Epidermal melanocyte (primary cell): ENCODE data around the gene ATP2C2.
"Not testable (repeated sequence)": the region's sequence is repeated elsewhere in the genome, so short reads cannot be mapped to it uniquely, and the experiment has no call there.

Experiments used
- DNase-seq: peaks from one replicate; pipeline ENCODE4 v3.0.0; 2011; ENCODE audit warnings: low spot score; ENCODE audit not compliant: insufficient read length

The ATP2C2 gene

DNA sequence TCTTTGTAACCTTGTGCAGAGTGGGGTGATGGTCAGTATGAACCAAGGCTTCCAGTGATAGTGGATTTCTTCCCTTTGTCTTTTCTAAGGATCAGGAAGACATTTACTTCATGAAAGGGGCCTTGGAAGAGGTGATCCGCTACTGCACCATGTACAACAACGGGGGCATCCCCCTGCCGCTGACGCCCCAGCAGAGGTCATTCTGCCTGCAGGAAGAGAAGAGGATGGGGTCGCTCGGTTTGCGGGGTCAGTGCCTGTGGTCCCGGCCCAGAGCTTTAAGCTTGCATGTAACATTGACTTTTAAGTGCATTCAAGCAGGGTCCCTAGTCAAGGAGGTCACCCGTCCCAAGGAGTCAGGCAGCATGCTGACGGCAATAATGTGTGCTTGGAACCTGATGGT, 80.1 kb downstream of the ATP2C2 start:
- no peak for DNase-seq

DNA sequence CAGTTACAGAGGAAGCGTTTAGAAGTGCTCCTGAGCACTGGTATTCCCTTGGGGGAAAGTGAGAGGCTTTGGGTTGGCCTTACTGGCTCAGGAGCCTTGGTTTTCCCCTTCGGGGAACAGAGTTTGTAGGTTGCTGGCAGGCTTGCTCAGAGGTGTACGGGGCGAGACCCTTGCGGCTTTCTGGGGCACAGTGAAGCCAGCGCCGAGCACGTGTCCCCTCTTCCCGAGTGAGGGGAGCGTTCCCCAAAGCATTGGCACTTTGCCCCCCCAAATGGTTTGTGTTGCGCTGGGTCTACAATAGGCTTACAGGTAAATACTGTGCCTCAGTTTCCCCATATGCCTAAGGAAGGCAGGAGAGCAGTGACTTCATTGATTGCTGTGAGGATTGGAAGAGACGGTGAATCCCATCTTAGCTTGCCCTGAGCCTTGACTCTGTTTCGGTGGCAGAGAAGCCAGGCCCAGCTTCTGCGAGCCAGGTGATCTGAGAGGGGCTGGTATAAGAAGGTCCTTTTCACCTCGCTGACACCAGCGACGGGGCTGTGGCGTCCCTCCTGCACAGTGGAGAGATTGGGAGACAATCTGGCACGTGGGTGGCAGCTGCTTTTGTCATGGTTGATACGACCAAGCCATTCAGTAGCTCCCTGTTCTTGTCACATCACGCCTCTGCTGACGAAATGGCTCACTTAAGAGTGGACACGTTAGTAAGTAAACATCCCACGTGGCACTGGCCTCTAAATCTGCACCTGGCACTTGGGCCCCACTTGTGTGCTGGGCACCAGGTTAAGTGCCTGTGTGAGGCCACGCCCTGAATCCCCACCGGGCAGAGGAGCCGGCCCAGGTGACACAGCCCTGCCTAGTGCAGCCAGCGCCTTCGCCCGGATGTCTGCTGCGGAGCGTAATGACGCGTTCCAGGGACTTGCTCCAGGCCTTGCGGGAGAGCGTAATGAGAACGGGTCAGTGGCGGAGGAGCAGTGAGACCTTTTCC, 81.1 kb downstream of the ATP2C2 start:
- DNase-seq: no peak

DNA sequence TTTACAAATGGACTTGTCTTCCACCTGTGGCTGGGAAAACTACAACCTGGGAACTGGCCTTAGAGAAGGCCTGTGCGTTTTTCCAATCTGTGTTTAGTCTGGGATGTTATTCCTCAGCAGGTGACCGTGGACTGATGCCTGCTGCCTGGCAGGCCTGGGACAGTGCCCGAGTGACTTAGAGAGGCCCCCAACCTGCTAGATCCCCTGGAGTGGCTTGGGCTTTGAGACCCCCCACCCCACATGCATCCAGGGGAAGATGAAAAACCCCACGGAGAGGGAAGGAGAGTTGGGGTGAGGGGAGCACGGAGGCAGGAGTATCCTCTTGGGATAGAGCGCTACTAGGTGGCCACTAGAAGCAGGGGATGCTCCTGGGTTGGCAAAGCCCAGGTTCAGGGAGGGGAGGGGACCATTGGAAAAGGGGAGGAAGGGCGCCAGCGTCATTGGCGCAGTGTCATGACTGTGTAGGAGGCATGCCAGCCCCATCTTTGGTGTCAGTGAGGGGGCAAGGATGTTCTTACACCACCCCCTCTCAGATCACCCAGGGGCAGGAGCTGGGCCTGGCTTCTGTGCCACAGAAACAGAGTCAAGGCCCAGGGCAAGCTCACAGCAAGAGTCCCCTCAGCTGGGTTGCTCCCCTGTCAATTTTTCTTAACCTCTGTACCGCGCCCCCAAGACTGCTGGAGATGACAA, 82.0 kb downstream of the ATP2C2 start:
- DNase-seq: no peak

GRCh38 chr16:84451010-84451676, 82.8 kb downstream of the ATP2C2 start:
- not testable (repeated sequence) for DNase-seq

- no peak for DNase-seq
Measured at GRCh38 chr16:84451781-84452180, 83.4 kb downstream of the ATP2C2 start.

GRCh38 chr16:84453061-84453752, 84.9 kb downstream of the ATP2C2 start:
- DNase-seq: no peak

DNA sequence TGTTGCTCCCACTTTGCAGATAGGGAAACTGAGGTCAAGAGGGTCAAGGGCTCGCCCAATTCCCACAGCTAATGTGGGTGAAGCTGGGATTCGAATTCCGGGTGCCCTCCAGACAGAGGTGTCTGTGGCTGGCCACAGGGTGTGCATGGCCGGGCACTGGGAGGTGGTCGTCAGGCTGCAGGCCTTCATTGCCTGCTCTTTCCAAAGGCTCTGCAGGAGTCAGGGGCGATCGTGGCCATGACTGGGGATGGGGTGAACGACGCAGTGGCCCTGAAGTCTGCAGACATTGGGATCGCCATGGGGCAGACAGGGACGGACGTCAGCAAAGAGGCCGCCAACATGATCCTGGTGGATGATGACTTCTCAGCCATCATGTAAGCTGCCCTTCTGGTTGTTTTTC, 86.3 kb downstream of the ATP2C2 start:
- no peak for DNase-seq

GRCh38 chr16:84455031-84455430, 86.7 kb downstream of the ATP2C2 start:
- DNase-seq: no peak

DNA sequence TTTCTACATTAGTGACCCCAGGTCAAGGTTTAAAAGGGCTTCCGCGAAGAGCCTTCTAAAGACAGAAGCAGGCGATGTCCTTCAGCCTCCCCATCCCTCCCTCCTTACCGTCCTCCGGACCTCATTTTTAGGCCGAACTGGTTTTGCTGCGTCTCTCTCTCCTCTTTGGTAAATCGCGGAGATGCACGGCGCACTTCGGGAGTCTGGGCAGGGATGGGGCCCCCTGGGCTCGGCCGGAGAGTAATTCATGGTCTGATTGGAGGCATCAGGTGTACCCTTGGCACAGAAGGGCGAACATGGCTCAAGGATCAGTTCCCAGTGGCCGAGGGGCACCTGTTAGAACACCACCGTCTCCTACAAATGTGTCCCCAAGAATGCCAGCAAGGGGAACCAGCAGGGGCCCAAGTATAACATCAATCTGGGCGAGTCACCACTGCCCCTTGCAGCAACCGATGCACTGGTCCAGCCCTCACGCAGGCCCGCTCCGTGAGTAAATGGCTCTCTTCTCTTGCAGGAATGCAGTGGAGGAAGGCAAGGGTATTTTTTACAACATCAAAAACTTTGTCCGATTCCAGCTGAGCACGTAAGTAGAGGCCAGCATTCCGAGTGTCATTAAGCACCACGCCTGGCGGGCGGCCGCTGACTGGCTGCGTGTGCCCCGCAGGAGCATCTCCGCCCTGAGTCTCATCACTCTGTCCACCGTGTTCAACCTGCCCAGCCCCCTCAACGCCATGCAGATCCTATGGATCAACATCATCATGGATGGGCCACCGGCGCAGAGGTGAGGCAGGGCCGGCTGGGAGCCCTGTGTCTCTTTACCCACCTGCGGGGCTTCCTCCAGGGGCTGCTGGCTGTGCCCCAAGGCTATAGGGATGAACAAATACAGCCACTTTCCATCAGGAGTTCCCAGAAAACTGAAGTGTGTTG, 90.5 kb downstream of the ATP2C2 start:
- DNase-seq: no peak

DNA sequence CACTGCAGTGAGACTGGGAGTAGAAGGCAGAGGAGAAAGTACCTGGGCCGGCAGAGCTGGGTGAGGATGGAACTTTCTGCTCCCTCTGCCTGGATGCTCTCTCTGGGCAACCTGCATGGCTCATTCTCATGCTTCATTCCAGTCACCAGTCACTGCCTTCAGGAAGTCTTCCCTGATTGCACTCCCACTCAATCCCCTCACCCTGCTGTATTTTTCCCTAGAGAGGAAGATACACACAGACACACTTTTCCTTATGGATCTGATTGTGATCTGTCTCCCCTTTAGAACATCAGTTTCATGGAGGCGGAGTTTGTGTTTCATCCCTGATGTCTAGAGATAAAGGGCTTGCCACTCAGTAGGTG, 91.2 kb downstream of the ATP2C2 start:
- no peak for DNase-seq

DNA sequence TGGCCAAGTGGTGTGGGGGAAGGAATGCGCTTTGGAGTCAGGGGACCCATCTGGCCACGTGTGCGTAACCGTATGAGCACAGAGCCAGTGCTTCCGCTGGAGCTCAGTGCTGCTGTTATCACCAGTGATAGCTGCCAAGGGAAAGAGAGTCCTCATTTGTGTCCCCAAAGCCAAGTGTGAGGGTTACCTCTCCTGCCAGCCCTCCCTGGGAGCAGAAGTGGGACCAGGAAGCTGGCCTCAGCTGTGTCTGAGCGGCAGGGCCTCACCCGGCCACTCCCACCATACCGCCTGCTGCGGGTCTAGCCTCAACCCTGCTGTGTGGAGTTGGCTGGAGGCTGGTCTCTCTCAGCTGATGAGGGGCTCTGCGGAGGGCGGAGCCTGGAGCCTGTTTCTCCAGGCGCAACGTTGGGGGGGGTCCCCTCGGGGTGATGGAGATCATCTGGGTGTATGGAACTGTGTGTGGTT, 91.6 kb downstream of the ATP2C2 start:
- no peak for DNase-seq

DNA sequence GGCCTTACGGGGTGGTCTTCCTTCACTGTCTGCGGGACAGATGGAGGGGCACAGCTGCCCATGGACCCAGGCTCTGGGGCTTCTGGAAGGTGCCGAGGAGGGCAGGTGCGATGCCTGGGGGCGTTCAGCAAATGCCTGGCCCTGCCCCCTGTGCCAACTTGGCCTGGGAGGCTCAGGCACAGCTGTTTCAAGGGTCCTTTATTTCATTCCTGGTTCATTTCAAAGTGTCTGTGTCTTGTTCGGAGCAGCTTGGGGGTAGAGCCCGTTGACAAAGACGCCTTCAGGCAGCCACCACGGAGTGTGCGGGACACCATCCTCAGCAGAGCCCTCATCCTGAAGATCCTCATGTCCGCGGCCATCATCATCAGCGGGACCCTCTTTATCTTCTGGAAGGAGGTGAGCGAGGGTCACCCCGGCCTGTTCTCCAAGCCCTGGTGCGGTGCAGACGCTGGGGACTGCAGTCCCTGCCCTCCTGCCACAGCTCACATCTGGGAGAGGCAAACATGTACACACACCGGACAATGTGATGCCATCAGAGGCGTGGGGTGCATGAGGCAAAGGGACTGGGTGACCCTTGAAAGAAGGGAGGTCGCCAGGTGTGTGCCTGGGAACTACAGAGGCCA, 92.2 kb downstream of the ATP2C2 start:
- DNase-seq: no peak

DNA sequence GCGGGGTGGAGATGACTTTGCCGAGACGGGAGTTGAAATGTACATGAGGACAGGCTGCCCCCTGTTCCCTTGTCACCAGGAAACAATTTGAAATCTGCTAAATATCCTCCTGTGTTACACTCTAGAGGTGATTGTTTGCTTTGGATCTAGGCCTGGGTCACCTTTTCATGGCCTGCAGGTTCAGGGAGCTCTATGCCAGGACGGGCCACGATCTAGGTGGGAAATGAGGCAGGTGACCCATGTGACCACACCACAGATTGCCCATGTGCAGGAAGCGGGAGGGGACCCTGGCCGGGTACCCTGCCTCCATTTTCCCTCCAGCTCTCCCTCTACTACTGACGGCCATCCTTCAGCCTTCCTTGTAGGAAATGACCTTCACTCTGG, 92.7 kb downstream of the ATP2C2 start:
- DNase-seq: no peak

- no peak for DNase-seq
Measured at GRCh38 chr16:84461413-84462295, 93.3 kb downstream of the ATP2C2 start.

- DNase-seq: no peak
Measured at GRCh38 chr16:84462296-84463210, 94.2 kb downstream of the ATP2C2 start.

GRCh38 chr16:84463221-84463620, 94.9 kb downstream of the ATP2C2 start:
- DNase-seq: no peak

- no peak for DNase-seq
Measured at GRCh38 chr16:84464116-84464515, 95.8 kb downstream of the ATP2C2 start.

GRCh38 chr16:84465154-84465553, 96.8 kb downstream of the ATP2C2 start:
- no peak for DNase-seq
